Smooth muscle cell of the umbilical artery (primary cell): Measurements from ENCODE around the gene CKS2. TPM values are rescaled to one million over a fixed set of nuclear protein-coding genes. Genes with fewer than 3 reads are reported as not detected.

Experiments used
- total RNA-seq: library from RNA; depleted of rRNA; stranded (reverse); fragments of >200 nt; gene quantifications from 2 replicates; pipeline ENCODE4 v1.2.3, GENCODE V29; 2014

Gene CKS2
- 34.1 and 80.7 TPM in 2 replicates for total RNA-seq

GRCh38 chr9:89310475-89311345 lies at the start of gene CKS2:
Gene CKS2, plus strand, starts transcription at chr9:89311195. Its CDS starts 98 bp downstream, at chr9:89311293.

GRCh38 chr9:89318123-89319014 lies 7.4 kb downstream of the CKS2 start, which contains the start of gene SECISBP2:
Gene SECISBP2, plus strand, starts transcription at chr9:89318500. Its CDS starts 77 bp downstream, at chr9:89318577.

Other genes starting within 250 kb of the CKS2 start
- gene SHC3, start 132.4 kb upstream of the CKS2 start, total RNA-seq: 63.2 and 79.2 TPM in 2 replicates
- 24.6 and 33.0 TPM in 2 replicates for gene SECISBP2, start 7.3 kb downstream of the CKS2 start, total RNA-seq
- gene SEMA4D, start 186.9 kb downstream of the CKS2 start, total RNA-seq: 0.14 and 0.30 TPM in 2 replicates